GM12878 (cell line): ENCODE results near the gene DKK3. TPM values are rescaled to one million over a fixed set of nuclear protein-coding genes. Genes with fewer than 3 reads are reported as not detected.

Experiments used
- ATAC-seq: fragments of 200-7000 bp; cut with Tn5 transposase; 3 replicates; pipeline ENCODE4 v1.9.1; 2020; ENCODE audit warnings: mild to moderate bottlenecking, moderate library complexity
- BruUV-seq: library from RNA; stranded (reverse); fragments of 400-500 nt; replicated peaks from 2 replicates; lab custom pipeline; 2021; lab: Mats Ljungman, UMichigan
- CTCF ChIA-PET: fragments of 300-600 bp; sonication (Branson Sonifier 250); formaldehyde crosslinking; extraction: SDS; loops from one replicate; lab custom pipeline; 2021; ENCODE audit warnings: inconsistent platforms; lab: Yijun Ruan, JAX
- POLR2A ChIA-PET: fragments of 350-600 bp; formaldehyde crosslinking; extraction: SDS; loops from one replicate; lab custom pipeline; 2021; ENCODE audit warnings: inconsistent platforms; lab: Charles Lee
- RAD21 ChIA-PET: fragments of 300-600 bp; sonication (Branson Sonifier 250); formaldehyde crosslinking; loops from one replicate; lab custom pipeline; 2023; ENCODE audit warnings: antibody characterized with exemption; ENCODE audit not compliant: unreplicated experiment; lab: Charles Lee
- SMC1A ChIA-PET: fragments of 300-600 bp; sonication (Branson Sonifier 250); formaldehyde crosslinking; loops from one replicate; lab custom pipeline; 2023; ENCODE audit not compliant: unreplicated experiment, uncharacterized antibody; lab: Charles Lee
- DNase-seq: peaks from one replicate; pipeline ENCODE4 v3.0.0-alpha.2; 2011; ENCODE audit warnings: low read depth, low spot score
- FAIRE-seq: peaks from 3 replicates; lab custom pipeline; 2011; peaks lifted over from hg19 to GRCh38; lab: Jason Lieb, UNC
- H2AFZ ChIP-seq: 2 replicates; pipeline ENCODE4 v1.6.0; 2011; ENCODE audit warnings: low read depth, low read length, control low read depth; ENCODE audit not compliant: control insufficient read depth
- H3K27ac ChIP-seq: 2 replicates; pipeline ENCODE4 v1.5.1; 2011; ENCODE audit warnings: control low read depth; ENCODE audit not compliant: control insufficient read depth, insufficient read depth
- H3K27me3 ChIP-seq, 2 experiments: replicated peaks in 1 of 2; 2 replicates each; pipeline versions ENCODE4 v1.6.0 to v1.6.1; 2011; ENCODE audit warnings: low read length in 1 of 2; ENCODE audit not compliant: control insufficient read depth in 2 of 2, insufficient read depth in 2 of 2
- H3K36me3 ChIP-seq, 2 experiments: 2 replicates each; pipeline ENCODE4 v1.5.1; 2011; ENCODE audit warnings: low read length in 1 of 2; ENCODE audit not compliant: control insufficient read depth in 2 of 2, insufficient read depth in 2 of 2
- H3K4me1 ChIP-seq: 2 replicates; pipeline ENCODE4 v1.6.1; 2011; ENCODE audit warnings: mild to moderate bottlenecking, low read length, moderate library complexity, mixed read lengths; ENCODE audit not compliant: control insufficient read depth, insufficient read depth
- H3K4me2 ChIP-seq: 2 replicates; pipeline ENCODE4 v1.6.0; 2011; ENCODE audit warnings: control low read depth; ENCODE audit not compliant: control insufficient read depth, insufficient read depth
- H3K4me3 ChIP-seq: fragments of 200-600 bp; sonication (generic); 2 replicates; pipeline ENCODE4 v1.5.1; 2016
- H3K79me2 ChIP-seq: 2 replicates; pipeline ENCODE4 v1.6.0; 2011; ENCODE audit warnings: low read length; ENCODE audit not compliant: control insufficient read depth, insufficient read depth
- H3K9ac ChIP-seq: 2 replicates; pipeline ENCODE4 v1.8.0; 2011; ENCODE audit warnings: low read length, control low read depth, mixed read lengths; ENCODE audit not compliant: control insufficient read depth, insufficient read depth
- H3K9me3 ChIP-seq: replicated peaks from 3 replicates; pipeline ENCODE4 v1.5.1; 2011; ENCODE audit warnings: mild to moderate bottlenecking, low read length; ENCODE audit not compliant: control insufficient read depth, insufficient read depth
- H4K20me1 ChIP-seq: 2 replicates; pipeline ENCODE4 v1.6.0; 2011; ENCODE audit not compliant: control insufficient read depth, insufficient read depth
- ATF7 ChIP-seq: fragments of 450-650 bp; IDR thresholded peaks from 2 replicates; pipeline ENCODE4 v1.6.1; 2016; ENCODE audit warnings: low read depth, mild to moderate bottlenecking
- BCL11A ChIP-seq: IDR thresholded peaks from 2 replicates; pipeline ENCODE4 v1.6.1; 2011; ENCODE audit warnings: low read depth, low read length
- BHLHE40 ChIP-seq, 2 experiments: fragments of 450-650 bp in 1 of 2; IDR thresholded peaks; 2 replicates each; pipeline ENCODE4 v1.6.1; 2011 to 2017; ENCODE audit warnings: low read depth in 2 of 2, borderline replicate concordance in 1 of 2, improper control_type of control experiment in 1 of 2, low read length in 1 of 2, mild to moderate bottlenecking in 1 of 2
- CHD1 ChIP-seq: IDR thresholded peaks from 2 replicates; pipeline ENCODE4 v1.6.1; 2012; ENCODE audit warnings: low read depth, low read length, improper control_type of control experiment
- CREM ChIP-seq: IDR thresholded peaks from 2 replicates; pipeline ENCODE4 v1.6.1; 2014; ENCODE audit warnings: antibody characterized with exemption, low read depth
- ESRRA ChIP-seq: IDR thresholded peaks from 2 replicates; pipeline ENCODE4 v1.6.1; 2012; ENCODE audit warnings: mild to moderate bottlenecking, low read length, improper control_type of control experiment
- GABPA ChIP-seq: IDR thresholded peaks from 2 replicates; pipeline ENCODE4 v1.6.1; 2014; ENCODE audit warnings: antibody characterized with exemption, low read depth, mild to moderate bottlenecking, inconsistent platforms
- LARP7 ChIP-seq: fragments of 450-650 bp; IDR thresholded peaks from 2 replicates; pipeline ENCODE4 v1.6.1; 2017; ENCODE audit warnings: mild to moderate bottlenecking
- NFYA ChIP-seq: IDR thresholded peaks from 2 replicates; pipeline ENCODE4 v1.6.1; 2011; ENCODE audit warnings: low read depth, mild to moderate bottlenecking, low read length, improper control_type of control experiment, borderline replicate concordance
- PAX8 ChIP-seq: fragments of 450-650 bp; IDR thresholded peaks from 2 replicates; pipeline ENCODE4 v1.6.1; 2017; ENCODE audit warnings: mild to moderate bottlenecking, moderate library complexity
- TAF1 ChIP-seq: IDR thresholded peaks from 2 replicates; pipeline ENCODE4 v1.6.1; 2011; ENCODE audit warnings: mild to moderate bottlenecking, low read depth, low read length, borderline replicate concordance
- ZNF384 ChIP-seq: IDR thresholded peaks from 2 replicates; pipeline ENCODE4 v1.6.1; 2012; ENCODE audit warnings: low read depth, mild to moderate bottlenecking, low read length, improper control_type of control experiment, borderline replicate concordance
- WGBS: methylation state at CpG from one replicate; pipeline ENCODE4 v1.1.6; 2016; ENCODE audit warnings: low lambda C conversion rate; ENCODE audit not compliant: insufficient replicate concordance, insufficient coverage; ENCODE audit errors: missing lambda C conversion rate; 5-methylcytosine and 5-hydroxymethylcytosine counted together
- in situ Hi-C: fragments of 300-500 bp; cut with MboI; formaldehyde crosslinking; loops from 9 replicates; pipeline ENCODE4 v1.14.3; 2018; ENCODE audit warnings: mixed read lengths
- intact Hi-C: fragments of 100-400 bp; cut with micrococcal nuclease; formaldehyde crosslinking; loops from one replicate; pipeline ENCODE4 v1.14.2; 2022; ENCODE audit not compliant: unreplicated experiment
- polyA plus RNA-seq, 11 experiments: library from polyadenylated mRNA; depleted of rRNA in 4 of 11; unstranded in 6 of 11; stranded (reverse) in 5 of 11; fragments of >200 nt; fragmentation: Nextera tagmentation in 4 of 11; fragmentation: Illumina TruSeq in 1 of 11; extraction: Ambion mirVana in 4 of 11; extraction: Trizol in 1 of 11; gene quantifications; 1 replicate in 1 of 11; 2 replicates in 10 of 11; pipeline versions ENCODE4 v1.2.1 to v1.2.3, GENCODE V29; 2011 to 2016; ENCODE audit warnings: inconsistent platforms in 2 of 11, missing spikeins in 2 of 11, low read depth in 1 of 11
- total RNA-seq, 4 experiments: library from RNA; depleted of rRNA in 3 of 4; stranded (reverse); fragments of >200 nt in 3 of 4; fragmentation: Illumina TruSeq in 1 of 4; extraction: Trizol in 1 of 4; gene quantifications; 2 replicates each; pipeline versions ENCODE4 v1.2.1 to v1.2.3, GENCODE V29; 2013 to 2021

Gene DKK3
- total and polyA plus RNA-seq, 10 of the 15 experiments (the other 5 are each of a cell fraction or from before 2014, with no cell fraction given): 0.07 to 0.16 (median 0.15) TPM; not detected in 7

- Histone ChIP-seq H3K4me3 (no peak overlapping the region), H3K4me2 (no peak overlapping the region), H2AFZ (no peak overlapping the region), H3K27me3 (no peaks in the 10 kb centered on the region), H3K27ac (no peak overlapping the region), H3K79me2 (no peaks in the 10 kb centered on the region), H3K9me3 (peaks cover 5% of the 10 kb centered on the region; the same call in 1 of the 3 replicates), H3K36me3 (no peaks in the 10 kb centered on the region), H4K20me1 (no peaks in the 10 kb centered on the region), H3K4me1 (no peaks in the 10 kb centered on the region), H3K9ac (no peak overlapping the region)
- RAD21 ChIA-PET: no interaction called here
- BruUV-seq: no TSS peak
- in situ Hi-C loops: no loop called here
- no peak for TF ChIP-seq ZNF384
- no peak for TF ChIP-seq GABPA
- TF ChIP-seq TAF1: no peak
- no peak for TF ChIP-seq PAX8
- no peak for TF ChIP-seq ESRRA
- TF ChIP-seq ATF7: no peak
- FAIRE-seq: no peak
- SMC1A ChIA-PET: no interaction called here
- intact Hi-C loops: no loop called here
- POLR2A ChIA-PET: no interaction called here
- CTCF ChIA-PET: no interaction called here
- 0% methylated on average over 2 of the region's 2 CpGs for WGBS
- no peak for DNase-seq
- no peak for ATAC-seq
These were observed 12.1 kb upstream of the DKK3 start for GRCh38 chr11:12020546-12020945.

- Histone ChIP-seq H3K4me2 (no peak overlapping the region), H3K79me2 (no peaks in the 10 kb centered on the region), H3K4me1 (no peaks in the 10 kb centered on the region), H3K9ac (no peak overlapping the region), H4K20me1 (no peaks in the 10 kb centered on the region), H3K27me3 (no peaks in the 10 kb centered on the region), H2AFZ (no peak overlapping the region), H3K4me3 (no peak overlapping the region), H3K36me3 (no peaks in the 10 kb centered on the region), H3K9me3 (peaks cover 4% of the 10 kb centered on the region; the same call in 1 of the 3 replicates), H3K27ac (no peak overlapping the region)
- DNase-seq (no peak), ATAC-seq (no peak), FAIRE-seq (no peak)
- ChIA-PET SMC1A (interaction anchor here (1.3 kb wide), 1 partner anchor 178 kb away, joined by 3 read pairs; no protein-coding TSS in a partner anchor), RAD21 (no interaction called here), POLR2A (no interaction called here), CTCF (no interaction called here)
- BruUV-seq: no TSS peak
- TF ChIP-seq NFYA (no peak), BCL11A (no peak), CHD1 (no peak), CREM (no peak), LARP7 (no peak), BHLHE40 (IDR thresholded peaks at IDR 0.05; ENCODE audit: borderline replicate concordance in 1 of 2, low read depth in 2 of 2, low read length in 1 of 2) (no peak)
- intact Hi-C loops: no loop called here
- in situ Hi-C loops: no loop called here
- 5% methylated on average over 3 of the region's 3 CpGs for WGBS
These were observed 11.5 kb upstream of the DKK3 start for GRCh38 chr11:12019866-12020416.
